GM18499 (cell line): ENCODE measurements around the gene EPHA2.

ENCODE experiments used
- ATAC-seq: cut with Tn5 transposase; IDR thresholded peaks from one replicate; pipeline ENCODE4 v1.9.1; 2021; ENCODE audit warnings: moderate number of reproducible peaks; ENCODE audit not compliant: insufficient read depth, unreplicated experiment

The EPHA2 gene

DNA sequence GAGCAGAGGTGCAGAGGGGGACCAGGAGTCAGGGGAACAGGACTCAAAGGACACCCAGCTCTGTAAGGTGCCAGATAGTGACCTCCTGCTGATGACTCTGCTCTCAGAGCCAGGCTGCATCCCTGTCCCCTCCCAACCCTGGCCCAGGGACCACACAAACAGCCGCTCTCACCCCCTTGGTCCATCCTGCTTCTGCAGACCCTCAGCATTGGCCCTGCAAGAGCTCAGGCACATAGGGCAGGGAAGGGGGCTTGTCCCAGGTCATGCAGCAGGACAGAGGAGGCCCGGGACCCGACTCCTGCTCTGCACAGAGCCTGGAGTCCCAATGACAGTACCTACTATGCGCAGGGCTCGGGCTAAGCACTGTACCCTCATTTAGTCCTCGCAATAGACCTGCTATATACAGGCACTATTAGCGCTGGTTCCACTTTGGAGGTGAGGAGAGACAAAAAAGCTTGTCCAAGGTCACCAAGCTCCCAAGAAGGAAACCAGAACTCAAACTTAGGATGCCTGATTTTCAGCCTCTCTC, 15.7 kb downstream of the EPHA2 start:
- no peak for ATAC-seq

DNA sequence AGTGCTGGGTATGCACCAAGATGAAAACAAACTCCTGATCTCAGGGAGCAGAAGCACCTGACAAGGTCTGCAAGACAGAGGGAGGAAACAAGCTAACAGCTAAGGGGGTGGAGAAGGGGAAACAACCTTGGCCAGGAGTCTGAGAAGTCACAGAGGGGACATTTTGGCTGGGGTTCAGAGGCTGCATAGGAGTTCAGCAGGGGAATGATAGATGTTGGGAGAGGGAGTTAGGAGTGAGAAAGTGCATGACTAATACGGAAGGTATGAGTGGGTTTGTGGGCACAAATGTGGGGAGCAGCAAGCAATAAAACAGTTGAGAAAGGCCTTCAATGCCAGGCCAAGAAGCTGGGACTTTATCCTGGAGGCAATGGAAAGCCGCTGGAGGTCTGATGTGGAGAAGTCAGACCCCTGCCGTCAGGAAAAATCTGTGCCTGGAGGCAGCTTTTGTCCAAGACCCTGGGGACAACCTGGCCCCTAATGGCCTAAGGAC, 16.4 kb downstream of the EPHA2 start:
- no peak for ATAC-seq

DNA sequence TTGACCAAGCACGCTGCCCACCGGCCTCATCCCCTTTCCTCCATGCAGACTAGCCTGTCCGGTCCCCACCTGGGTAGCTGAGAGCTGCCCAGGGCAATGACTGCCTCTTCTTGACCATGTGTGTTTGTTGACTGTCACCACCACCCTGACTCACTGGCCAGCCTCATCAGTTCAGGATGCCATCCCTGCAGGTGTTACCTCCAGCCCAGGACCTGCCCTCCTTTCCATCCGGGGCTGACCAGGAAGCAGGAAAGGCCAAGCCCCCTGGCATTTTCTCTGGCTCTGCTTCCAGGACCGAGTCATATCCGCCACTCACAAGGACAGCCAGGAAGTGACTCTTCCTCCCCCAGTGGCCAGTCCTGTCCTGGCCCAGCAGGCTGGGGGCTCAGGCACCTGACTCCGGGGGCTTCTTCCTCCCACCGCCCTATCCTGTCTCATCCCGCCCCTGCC, 17.1 kb downstream of the EPHA2 start:
- ATAC-seq = no peak

DNA sequence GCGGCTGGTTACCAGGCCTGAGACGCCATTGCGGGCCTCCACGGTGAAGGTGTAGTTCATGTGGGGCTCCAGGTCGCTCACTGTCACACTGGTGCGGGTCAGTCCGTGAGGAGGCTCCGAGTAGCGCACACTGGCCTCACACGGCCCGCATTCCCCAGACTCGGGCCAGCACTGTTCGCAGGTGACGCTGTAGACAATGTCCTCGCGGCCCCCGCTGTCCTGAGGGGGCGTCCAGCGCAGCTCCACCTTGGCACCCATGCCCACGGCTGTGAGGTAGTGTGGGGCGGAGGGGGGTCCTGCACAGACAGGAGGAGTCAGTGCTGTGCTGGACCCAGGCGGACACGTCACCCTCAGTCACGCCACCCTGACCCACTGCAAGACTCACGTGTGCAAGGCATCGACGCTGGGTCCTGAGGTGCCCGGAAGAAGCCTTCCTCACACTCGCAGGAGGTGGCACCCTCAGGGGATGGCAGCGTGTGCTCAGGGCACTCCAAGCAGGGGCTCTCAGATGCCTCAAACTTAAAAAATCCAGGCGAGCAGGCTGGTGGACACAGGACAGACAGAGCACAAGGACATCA, 17.9 kb downstream of the EPHA2 start:
- ATAC-seq = no peak

DNA sequence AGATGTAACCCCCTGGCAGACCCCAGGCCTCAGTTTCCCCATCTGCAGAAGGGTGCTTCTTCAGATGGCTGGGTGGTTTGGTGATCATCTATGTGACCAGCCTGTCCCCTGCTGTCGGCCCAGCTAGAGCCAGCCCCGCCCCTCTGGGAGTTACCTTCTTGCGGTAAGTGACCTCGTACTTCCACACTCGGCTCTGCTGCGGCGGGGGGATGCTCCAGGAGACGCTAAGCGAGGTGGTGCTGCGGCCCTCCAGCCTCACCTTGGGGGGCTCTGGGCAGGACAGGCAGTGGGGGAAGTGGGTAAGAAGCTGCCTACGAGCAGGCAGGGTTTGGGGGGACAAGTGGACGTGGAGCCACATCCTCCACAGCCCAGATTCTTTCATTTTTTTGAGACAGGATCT, 20.4 kb downstream of the EPHA2 start:
- ATAC-seq = no peak

DNA sequence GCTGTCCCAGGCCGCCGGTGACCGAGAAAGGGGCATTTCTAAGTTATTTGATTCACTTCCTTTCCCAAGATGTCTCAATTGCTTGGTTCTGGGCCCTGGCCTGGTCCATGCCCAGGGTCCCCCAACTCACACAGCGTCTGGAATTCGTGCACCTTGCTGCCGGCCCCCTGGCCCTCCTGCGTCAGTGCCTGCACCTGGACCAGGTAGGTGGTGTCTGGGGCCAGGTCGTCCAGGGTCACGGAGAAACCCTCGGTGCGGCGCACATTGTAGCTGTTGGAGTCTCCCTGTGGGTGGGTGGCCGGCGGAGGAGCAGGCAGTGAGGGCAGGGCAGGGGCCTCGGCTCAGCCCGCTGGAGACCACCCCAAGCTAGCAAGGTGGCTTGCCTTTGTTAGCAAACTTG, 21.0 kb downstream of the EPHA2 start:
- ATAC-seq = no peak

DNA sequence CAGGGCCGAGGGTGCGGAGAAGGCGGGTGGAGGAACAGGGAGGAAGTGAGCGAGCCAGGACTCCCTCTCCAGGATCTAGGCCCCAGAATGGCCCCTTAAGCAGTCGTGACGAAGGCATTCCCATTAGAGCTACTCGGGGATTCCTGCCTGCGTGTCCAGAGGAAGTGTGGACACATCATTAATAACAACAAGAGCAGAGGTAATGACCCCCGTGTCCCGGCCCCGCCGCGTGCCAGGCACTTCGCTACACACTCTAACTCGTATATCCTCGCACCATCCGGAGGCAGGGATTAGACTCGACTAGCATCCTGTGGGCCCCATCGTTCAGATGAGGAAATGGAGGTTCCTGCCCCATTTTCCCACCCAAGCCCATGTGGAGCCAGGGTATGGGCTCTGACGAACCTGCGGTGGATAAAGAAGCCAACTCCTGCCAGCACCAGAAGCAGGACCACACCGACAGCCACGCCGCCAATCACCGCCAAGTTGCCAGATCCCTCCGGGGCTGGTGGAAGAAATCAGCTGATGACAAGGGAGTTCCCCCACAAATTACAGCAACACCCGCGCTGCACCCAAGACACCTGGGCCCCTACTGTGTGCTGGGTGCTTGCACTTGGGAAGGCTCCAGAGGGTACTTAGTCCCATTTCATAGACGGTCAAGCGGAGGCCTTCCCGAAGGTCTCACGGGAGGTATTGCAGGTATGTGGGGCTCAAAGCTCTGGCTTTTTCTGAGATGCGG, 21.6 kb downstream of the EPHA2 start:
- no peak for ATAC-seq

DNA sequence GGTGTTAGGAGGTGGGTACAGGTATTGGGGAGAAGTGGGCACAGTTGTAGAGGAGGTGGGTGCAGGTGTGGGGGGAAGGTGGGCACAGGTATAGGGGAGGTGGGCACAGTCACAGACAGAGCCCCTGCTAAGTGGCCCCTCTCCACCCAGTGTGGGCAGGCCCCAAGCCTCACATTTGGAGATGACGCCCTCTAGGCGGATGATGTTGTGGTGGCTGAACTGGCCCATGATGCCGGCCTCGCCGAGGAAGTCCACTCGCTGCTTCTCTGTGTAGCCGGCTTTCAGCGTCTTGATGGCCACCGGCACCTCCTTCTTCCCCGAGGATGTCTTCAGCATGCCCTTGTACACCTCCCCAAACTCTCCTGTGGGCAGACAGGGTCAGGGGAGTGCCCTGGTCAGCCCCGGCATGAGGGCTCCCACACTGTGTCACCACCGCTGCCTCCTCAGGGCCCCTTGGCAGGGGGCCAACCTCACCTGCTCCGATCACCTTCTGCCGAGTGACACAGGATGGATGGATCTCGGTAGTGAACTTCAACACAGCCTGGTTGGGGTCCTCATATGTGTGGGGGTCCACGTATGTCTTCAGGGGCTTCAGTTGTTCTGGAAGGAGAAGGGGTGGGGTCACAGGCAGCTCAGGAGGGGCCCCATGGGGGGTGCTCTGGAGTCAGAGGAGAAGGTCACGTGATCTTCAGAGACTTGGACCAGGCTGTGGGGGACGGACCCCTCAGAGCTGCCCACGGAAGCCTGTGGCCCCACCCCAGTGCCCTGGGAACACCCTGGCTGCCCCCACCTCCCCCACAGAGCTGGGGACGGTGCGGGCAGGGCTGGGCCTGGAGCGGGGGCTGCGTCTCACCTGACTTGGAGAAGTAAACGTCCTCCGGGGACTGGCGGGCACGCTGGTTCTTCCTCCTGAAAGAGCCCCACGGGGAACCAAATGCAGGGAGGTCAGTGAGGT, 22.6 kb downstream of the EPHA2 start:
- no peak for ATAC-seq

DNA sequence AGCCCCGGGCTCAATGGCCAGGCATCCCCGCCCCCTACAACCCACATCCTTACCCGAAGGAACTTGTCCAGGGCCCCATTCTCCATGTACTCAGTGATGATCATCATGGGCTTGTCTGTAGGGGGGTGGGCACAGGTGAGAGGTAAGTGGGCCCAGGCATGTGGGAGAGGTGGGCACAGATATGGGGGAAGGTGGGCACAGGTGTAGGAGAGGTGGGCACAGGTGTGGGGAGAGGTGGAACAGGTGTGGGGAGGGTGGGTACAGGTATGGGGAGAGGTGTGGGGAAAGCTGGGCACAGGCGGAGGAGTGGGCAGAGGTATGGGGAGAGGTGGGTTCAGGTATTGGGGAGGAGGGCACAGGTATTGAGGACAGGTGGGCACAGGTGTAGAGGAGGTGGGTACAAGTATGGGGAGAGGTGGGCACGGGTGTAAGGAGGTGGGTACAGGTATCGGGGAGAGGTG, 23.5 kb downstream of the EPHA2 start:
- ATAC-seq = no peak

DNA sequence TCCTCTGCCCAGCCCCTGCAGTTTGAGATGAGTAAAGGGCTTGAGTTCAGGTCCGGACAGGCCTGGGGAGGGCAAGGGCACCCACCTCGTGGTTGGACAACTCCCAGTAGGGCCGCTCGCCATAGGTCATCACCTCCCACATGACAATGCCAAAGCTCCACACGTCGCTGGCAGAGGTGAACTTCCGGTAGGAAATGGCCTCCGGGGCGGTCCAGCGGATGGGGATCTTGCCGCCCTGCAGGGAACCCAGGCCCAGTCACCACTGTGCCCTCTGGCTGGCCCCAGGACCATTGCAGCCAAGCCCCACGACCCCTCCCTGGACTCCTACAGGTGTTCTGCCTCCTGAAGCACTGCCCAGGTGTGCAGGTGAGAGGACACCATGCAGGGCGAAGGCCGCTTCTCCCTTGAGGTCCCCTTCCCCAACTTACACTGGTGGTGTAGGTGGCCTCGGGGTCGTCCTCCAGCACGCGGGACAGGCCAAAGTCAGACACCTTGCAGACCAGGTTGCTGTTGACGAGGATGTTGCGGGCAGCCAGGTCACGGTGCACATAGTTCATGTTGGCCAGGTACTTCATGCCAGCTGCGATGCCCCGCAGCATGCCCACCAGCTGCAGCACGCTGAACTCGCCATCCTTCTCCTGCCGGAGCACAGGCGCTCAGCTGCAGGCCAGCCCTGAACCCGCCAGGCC, 24.1 kb downstream of the EPHA2 start:
- no peak for ATAC-seq

DNA sequence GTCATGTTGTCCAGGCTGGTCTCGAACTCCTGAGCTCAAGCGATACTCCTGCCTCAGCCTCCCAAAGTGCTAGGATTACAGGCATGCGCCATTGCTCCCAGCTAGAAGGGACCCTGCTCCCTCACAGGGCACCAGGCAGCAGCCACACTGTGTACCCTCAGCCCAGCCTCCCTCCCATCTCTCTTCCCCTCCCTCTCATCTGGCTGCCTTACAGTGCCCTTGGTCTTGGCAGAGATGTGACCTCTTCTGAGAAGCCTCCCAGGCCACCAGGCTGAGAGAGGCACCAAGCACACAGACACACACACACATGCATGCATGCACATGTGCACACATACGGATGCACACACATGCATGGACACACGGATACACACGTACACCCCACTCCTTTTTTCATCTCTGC, 25.0 kb downstream of the EPHA2 start:
- no peak for ATAC-seq

DNA sequence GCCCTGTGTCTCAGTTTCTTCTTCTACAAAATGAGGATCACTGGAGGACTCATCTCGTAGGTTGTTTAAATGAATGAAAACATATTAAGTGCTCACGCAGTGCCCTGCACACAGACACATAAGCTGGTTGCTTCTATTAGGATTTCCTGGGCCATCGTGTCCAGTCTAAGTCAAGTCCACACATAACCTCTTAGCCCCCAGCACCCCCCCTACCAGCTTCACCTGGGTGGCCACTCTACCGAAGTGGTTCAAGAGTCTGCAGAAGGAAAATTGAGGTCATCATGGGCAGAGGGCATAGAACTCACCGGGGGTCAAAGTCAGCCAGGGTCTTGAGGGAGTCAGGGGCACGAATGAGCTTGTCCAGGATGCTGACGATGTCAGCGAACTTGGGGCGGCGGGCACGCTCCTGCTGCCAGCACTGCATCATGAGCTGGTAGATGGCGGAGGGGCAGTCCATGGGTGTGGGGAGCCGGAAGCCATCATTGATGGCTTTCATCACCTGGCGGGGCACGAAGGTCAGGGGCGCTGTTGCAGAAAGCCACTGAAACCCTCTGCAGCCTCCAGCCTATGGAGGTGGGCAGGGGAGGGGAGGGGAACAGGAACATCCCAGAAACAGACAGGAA, 25.8 kb downstream of the EPHA2 start:
- no peak for ATAC-seq

DNA sequence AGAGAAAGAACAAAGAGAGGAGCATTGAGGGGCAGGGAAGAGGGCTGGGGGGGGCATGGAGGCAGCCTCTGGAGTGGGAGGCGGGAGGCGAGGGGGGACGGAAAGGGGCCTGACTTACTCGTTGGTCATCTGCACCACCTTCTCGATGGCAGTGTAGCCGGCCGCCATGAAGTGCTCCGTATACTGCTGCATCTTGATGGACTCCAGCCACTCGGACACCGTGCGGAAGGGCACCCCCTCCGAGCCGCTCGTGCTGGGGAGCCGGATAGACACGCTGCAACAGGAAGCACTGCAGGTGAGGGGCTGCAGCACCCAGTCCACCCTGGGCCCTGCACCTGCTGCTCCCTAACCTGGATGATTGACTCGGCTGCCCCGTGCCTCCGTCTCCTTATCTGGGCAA, 26.6 kb downstream of the EPHA2 start:
- ATAC-seq = no peak

DNA sequence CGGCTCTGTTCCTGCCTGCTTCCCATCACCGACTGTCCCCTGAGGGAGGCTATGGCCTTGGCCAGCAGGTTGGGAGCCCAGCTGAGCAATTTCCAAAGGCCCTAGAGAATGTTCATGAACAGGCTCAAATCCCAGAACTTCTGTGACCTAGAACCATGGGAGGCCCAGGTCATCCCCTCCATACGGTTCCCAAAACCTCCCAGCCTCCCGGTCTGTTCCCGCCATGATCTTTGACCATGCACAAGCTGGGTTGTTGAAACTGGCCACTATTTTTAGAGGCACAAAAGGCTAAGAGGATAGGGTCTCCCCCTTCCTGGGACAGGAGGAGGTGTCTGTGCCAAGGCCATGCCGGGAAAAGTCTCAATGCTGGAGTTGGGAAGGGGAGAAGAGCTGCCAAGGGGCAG, 27.5 kb downstream of the EPHA2 start:
- ATAC-seq = no peak

DNA sequence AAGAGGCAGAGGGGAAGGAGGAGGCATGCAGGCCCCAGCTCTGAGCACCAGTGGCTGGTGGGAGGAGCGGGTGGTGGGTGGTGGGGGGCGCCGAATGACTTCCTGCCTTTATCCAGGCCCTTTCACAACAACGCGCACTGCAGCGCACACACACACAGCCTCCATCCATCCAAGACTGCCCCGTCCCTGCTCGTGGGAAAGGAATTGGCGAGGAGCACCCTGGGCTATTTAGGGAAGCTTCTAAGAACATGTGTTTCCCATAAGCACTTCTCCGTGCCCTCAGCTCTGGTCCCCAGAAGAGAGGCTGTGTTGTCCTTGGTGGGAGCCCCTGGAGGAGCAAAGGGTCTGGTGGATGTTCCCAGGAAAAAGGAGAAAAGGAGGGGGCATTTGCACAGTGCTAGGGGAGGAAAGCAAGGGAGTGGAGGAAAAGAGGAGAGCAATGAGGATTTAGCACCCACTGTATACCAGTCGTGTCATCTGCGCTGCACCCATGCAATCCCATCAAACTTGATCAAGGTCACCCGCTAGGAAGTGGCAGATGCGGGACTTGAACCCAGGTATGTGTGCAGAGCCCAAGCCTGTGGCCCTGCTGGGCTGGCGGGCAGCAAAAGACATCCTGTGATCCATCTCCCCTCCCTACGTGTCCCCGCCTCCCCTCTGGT, 28.1 kb downstream of the EPHA2 start:
- no peak for ATAC-seq

DNA sequence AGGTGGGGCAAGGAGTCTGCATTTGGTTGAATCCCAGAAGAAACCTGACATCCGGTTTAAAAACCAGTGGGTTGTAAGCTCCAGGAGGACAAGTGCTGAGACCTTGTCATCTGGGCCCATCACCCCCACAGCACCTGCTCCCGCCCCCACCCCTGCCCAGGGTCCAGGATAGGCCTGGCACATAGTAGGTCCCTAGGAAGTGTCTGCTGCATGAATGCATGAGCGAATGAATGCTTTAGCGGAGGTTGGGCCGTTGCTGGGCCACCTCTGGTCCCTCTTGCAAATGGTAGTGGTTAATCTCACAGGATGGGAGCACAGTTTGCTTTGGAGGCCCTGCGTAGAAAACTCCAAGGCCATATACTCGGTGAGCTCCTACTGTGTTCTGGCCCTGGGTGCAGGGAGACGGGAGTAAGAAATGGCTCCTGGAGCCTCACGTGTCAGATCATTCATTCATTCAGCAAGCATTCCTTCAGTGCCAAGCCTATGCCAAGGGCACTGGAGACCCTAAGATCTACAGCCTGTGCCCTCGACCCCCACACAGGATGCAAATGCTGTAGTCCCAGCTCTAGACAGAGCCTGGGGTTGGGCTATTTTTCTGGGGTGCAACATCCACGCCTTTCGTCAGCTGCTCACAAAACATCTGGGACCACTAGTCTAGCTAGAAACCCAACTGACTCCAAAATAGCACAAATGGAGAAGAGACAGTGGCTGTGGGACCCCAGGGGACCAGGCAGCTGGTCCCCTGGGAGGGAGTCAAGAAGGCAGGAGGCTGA, 28.9 kb downstream of the EPHA2 start:
- ATAC-seq = no peak

DNA sequence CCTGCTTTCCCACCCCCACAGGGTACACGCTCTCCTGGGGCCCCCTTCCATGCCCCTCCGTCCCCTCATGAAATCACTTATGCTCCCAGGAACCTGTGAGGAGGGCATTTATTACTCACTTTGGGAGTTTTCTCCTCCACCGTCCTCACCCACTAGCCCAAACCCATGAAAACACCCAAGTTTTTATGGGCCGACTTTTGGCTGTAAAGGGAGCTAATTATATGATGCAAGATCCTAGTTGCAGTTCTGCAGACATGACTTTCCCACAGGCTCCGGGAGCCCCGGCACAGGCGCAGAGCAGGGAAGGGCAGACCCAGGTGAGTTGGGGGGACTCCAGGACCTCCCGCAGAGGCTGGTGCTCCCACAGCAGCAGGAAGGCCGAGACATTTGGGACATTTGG, 29.7 kb downstream of the EPHA2 start:
- no peak for ATAC-seq

DNA sequence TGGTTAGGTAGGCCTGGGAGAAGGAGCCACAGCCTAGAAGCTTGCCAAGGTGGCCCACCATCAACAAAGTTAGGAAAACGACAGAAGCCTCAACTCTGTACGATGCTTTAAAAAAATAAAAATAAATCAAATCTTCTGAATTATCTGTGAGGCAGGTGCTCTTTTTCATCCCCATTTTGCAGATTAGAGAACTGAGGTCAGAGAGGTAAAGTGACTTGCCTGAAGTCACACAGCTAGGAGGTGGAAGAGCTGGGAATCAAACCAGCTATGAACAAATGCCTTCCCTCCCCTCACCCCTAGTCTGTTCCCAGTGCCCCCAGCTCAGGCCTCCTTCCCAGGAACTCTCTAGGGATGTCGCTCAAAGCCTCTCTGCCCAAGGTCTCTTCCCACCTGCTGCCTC, 30.4 kb downstream of the EPHA2 start:
- no peak for ATAC-seq
